ENCODE results near the gene AARS2.
A peak's percentile ranks its signal among the peaks of the same experiment; 100 is the strongest.
"Not testable (repeated sequence)": the region's sequence is repeated elsewhere in the genome, so short reads cannot be mapped to it uniquely, and the experiment has no call there.

Gene AARS2

DNA sequence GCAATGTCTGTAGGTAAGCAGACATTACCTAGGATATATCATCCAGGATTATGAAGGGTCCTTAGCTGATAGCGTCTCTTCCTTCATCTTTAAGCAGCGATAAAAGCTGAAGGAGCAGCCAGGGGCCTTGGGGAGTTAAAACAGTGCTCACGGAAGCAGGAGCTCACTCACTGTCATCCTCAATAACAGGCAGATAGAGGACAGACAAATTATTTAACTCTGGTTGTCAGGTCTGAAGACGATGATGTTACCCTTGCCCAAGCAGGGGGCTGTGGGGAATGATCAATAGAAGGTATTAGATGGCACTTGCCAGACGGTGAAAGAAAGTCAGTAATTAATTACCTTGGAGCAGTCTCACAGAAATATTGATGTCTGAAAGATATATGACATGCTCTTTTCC is 16.7 kb upstream of the AARS2 start:
- DNase-seq: no peak

DNA sequence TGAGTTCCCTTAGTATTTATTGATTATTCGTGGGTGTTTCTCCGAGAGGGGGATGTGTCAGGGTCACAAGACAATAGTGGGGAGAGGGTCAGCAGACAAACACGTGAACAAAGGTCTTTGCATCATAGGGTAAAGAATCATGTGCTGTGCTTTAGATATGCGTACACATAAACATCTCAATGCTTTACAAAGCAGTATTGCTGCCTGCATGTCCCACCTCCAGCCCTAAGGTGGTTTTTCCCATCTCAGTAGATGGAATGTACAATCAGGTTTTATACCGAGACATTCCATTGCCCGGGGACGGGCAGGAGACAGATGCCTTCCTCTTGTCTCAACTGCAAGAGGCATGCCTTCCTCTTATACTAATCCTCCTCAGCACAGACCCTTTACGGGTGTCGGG is 15.1 kb upstream of the AARS2 start:
- DNase-seq: not testable (repeated sequence)

- DNase-seq: no peak
Measured at GRCh38 chr6:44327760-44328159, 14.6 kb upstream of the AARS2 start.

GRCh38 chr6:44327096-44327495 is 13.9 kb upstream of the AARS2 start:
- DNase-seq: no peak

DNA sequence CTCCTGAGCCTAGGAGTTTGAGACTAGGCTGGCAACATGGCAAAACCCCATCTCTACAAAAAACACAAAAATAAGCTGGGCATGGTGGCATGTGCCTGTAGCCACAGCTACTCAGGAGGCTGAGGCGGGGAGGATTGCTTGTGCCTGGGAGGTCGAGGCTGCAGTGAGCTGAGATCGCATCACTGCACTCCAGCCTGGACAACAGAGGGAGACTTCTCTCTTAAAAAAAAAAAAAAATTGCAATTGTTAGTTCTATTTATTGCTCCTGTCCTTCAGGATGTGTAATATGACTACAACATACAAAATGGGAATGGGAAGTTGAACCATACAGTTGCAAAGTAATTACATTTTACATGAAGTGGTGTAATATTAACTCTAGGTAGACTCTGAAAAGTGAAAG is 8.1 kb upstream of the AARS2 start:
- DNase-seq: peak in 1 of 2 donors; percentile 24

DNA sequence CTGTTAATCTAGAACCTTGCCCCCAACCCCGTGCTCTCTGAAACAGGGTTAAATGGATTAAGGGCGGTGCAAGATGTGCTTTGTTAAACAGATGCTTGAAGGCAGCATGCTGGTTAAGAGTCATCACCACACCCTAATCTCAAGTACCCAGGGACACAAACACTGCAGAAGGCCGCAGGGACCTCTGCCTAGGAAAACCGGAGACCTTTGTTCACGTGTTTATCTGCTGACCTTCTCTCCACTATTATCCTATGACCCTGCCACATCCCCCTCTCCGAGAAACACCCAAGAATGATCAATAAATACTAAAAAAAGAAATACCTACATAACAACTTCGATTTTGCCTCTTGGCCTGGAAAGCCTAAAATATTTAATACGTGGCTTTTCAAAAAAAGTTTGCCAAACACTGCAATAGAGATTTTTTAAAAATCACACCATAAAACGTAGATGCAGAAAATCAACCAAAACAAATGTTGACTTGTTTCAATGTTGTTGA is 4.0 kb upstream of the AARS2 start:
- not testable (repeated sequence) for DNase-seq

DNA sequence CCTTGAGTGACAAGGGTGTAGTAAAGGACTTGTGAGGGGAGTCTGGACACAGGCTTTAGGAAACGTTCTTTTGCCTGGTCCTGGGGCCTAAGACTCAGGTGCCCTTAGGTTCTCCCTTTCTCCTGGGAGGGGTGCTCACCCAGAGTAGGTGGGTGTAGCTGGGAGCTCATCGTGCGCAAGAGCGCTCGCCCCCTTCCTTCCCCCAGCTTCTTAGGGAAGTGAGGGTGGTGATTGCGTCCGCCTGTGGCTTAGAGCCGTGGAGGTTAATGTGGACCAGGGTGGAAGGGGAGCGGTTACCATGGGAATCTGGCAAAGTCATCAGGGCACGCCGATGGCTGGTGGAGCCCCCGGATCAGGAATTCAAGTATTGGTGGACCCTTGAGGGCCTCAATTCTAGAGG is 3.3 kb upstream of the AARS2 start:
- DNase-seq: peak; percentile 38 to 79

DNA sequence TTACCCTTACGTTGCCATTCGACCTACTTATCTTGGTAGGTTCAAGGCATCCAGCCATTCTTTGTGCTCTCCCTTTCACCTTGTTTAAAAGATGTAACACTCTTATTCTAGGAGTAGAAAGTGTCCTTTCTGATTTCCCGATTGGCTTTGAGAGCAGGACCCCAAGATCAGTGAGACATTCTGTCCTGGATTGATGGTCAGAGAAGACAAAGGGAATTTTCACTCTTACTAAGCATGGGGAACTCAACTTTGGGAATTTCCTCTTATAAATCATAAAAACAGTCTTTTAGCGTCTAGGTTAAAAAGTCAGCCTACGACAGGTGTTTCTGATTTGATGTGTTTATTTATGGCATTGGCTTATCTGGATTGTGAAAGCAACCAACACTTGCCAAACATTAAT is 2.8 kb upstream of the AARS2 start:
- no peak for DNase-seq

GRCh38 chr6:44315516-44315915 is 2.4 kb upstream of the AARS2 start:
- peak; percentile 52 to 69 for DNase-seq

DNA sequence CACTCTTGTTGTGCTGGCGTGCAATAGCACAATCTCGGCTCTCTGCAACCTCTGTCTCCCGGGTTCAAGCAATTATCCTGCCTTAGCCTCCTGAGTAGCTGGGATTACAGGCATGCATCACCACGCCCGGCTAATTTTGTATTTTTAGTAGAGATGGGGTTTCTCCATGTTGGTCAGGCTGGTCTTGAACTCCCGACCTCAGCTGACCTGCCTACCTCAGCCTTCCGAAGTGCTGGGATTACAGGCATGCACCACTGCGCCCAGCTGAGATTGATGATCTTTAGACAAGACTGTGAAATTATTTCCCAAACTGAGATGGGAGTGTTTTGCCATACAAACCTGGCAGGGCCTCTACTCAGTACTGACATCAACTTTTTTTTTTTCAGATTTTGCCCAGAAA is 1.5 kb upstream of the AARS2 start:
- not testable (repeated sequence) for DNase-seq

- no peak for DNase-seq
Measured at GRCh38 chr6:44311767-44312166, 1.4 kb downstream of the AARS2 start.

DNA sequence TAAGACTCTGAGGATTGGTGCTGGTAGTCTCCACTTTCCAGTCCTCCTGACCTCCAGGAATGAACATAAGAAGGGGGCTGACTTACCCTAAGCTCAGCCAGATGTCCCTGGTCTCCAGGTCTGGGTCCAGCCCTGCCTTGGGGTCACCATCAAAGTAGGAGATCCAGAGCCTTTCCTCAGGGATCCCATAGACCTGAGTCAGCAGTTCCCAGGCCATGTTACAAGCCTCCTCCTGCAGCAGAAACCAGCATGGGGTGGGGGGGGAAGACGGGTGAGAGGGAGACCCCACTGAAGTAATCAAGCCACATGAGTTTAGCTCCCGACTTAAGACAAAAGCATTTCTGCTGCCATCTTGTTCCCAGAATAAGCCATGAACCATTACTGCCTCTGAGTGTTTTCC is 1.8 kb downstream of the AARS2 start:
- no peak for DNase-seq

DNA sequence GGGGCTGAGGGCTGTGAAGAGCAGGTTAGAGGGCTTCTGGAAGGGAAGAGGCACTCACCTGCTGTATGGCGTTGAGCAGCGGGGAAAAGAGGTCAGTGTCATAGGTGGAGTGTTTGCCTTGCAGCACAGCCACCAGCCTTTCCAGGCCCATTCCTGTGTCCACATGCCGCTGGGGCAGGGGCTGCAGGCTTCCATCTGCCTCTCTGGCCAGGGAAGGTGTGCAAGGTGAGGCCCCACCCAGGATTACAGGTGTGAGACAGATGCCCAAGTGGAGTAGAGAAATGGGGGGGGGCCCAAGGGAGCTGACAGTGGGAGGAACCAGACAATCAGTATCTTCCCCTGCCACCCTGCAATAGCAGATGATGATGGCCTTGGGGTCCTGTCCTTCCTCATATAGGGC is 2.9 kb downstream of the AARS2 start:
- DNase-seq: no peak

- no peak for DNase-seq
Measured at GRCh38 chr6:44309631-44310030, 3.5 kb downstream of the AARS2 start.

GRCh38 chr6:44309092-44309491 is 4.1 kb downstream of the AARS2 start:
- no peak for DNase-seq

DNA sequence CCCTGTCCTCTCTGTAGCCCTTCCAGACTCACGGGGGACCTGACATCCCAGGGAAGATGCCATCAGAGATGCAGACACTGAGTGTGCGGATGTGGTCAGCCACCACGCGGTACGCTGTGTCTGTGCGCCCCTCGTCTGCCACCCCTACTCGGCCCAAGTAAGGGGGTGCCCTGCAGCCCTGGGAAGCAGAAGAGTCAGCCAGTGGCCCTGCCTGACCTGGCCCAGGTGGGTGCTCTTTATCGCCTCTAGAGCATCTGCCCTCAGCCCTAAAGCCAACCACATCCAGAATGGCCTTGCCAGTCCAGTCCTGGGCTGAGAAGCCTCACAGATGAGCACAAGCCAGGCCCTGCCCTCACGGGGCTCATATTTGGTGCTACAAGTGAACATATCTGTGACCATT is 5.9 kb downstream of the AARS2 start:
- DNase-seq: no peak

DNA sequence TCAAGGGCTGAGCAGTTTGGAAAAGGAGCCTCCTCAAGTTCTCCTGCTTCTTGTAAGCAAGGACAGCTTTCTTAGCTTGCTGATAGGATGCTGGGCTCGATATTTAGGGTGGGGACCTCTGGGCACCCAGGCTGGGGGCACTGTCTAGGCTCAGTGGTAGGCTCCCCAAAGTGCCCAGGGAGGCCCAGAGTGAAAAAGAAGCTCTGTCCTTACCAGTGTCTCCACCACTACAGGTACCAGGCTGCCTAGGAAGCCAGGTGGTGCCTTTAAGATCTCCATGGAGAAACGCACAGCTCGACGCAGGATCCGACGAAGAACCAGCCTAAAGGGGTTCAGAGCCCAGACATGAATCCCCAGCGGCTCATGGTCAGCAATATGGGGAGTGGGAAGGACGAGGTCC is 6.4 kb downstream of the AARS2 start:
- DNase-seq: no peak

GRCh38 chr6:44305200-44305725 is 7.9 kb downstream of the AARS2 start:
- DNase-seq: no peak

DNA sequence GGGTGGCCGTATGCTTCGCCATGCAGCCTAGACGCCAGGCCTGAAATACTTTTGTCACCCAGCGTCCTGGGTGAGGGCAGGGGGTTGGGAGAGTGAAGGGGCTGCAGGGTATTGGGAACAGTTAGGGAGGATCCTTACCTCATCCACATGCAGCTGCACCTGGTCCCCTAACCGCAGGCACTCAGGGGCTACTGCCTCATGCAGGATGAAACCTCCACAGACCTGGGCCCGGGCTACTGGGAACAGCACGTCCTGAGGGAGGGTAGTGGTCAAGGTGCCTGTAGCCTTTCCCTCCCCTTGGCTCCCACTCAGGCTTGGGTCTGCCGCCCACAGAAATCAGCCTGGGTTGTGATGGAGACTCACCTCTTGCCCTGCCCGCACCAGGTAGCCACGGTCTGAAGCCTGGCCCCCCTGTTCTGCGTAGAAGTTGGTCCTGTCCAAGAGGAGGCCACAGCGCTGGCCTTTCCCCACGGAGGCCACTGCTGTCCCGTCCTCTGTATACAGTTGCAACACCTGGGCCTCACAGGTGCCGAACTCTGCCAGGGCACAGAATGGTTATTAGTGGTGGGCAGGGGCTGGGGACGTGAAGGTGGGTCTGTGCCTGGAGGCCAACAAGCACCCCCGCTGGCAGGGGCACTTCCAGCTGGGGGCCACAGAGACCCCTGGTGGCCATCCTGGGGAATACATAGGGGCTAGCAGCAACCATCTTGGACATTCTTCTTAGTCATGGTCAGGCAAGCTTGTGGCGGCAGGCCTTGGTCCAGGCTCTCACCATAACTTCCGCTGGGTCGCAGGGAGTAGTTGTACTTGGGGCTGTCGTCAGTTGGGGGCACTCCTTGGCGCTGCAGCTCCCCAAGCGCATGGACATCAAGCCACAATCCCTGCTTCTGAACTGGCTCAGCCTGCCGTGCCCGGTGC is 8.6 kb downstream of the AARS2 start:
- DNase-seq: peak; percentile 24 to 42

DNA sequence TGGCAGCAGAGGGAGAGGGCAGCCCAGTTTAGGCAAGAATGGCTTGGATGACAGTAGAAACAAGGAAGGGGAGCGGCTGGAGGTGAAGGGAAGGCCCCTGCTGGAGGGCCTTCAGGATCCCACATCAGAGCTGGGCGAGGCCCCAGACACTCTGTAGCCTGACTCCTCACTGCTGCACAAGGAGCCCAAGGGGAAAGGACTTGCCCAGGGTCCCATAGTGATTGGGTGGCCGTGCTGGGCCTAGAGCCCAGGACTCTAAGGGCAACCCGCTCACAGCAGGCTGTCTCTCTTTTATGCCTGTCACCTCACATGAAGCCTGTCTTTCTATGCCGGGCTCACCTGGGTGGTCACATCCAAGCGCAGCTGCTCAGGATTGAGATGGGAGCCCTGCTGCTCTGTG is 9.3 kb downstream of the AARS2 start:
- no peak for DNase-seq

DNA sequence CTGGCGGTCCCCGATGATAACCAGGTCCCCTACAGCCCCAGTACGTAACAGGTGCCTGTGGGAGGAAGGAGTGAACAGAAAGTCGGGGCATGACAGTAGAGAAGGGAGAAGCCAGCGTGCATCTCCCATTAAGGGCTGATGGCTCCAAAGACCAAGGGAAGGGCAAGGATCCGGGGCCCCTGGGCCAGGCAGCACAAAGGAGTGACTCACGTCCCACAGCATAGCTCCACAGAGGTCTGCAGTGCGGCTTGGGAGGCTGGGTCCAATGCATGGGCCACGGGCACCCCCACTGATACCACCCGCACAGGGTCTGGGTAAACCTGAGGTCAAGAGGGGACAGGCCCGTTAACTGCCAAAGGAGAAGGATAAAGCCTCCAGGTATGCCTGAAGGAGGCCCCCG is 10.3 kb downstream of the AARS2 start:
- DNase-seq: no peak

DNA sequence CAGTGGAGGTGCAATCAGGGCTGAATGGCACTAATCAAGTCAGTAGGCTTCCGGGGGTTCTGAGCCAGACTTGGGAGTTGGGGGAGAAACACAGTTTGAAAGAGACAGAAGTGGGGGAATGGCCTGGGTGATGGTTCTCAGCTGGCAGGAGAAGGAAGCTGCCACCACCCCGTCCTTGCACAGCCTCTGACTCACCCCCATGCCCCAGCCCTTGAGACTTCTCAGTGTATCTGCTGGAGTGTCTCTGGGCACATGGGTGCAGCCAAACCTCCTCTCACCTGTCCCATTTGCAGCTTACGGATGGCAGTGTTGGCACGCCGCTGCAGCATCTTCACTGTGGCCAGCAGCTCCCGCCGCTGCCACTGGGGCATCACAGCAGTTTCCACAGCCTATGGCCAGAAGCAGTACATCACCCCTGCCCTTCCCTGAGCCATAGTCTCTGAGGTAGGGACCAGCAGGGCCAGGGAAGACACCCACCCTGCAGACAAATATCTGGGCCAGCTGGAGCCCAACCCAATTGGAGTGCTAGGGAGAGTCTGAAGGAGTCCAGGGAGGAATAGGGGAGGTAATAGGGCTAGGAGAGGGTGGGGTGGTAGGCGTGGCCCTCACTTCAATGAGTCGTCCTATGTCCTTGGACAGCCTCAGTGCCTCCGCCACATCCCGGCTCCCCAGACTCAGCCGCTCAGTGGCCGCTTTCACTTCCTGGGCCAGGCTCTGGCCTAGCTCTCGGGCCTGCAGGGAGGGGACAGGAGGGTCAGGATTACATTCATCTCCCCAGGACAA is 11.2 kb downstream of the AARS2 start:
- DNase-seq: no peak

DNA sequence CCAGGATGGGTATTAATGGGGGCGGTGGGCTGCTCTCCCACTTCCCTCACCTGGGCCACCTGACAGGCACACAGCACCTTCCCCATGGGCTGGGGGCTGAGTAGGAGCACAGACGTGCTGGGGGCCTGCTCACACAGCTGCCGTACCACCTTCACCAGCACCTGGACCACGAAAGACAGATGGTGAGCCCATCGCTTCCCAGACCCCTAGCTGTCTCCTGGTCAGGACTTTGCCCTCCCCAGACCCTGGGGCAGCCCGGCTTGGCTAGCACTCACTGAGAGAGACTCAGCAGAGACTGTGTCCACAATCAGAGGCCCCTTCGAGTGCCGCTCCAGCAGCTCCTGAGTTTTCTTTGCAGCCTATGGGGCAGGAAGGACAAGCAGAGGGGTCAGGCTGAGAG is 12.0 kb downstream of the AARS2 start:
- DNase-seq: no peak
